ENCODE results near the gene INTS7.
"Not testable (repeated sequence)": the region's sequence is repeated elsewhere in the genome, so short reads cannot be mapped to it uniquely, and the experiment has no call there.

GRCh38 chr1:211953543-211953942 lies 81.8 kb downstream of the INTS7 start:
- not testable (repeated sequence) for TF ChIP-seq EZH2 (IDR thresholded peaks at IDR 0.05; ENCODE audit: borderline replicate concordance, low read length); CTCF (conservative IDR thresholded peaks at IDR 0.05 in 1 of 2, IDR thresholded peaks at IDR 0.05 in 1 of 2; ENCODE audit: extremely low read depth in 1 of 2, insufficient read depth in 1 of 2, low read depth in 1 of 2, low read length in 2 of 2)
